HFF-Myc (cell line): Measurements from ENCODE around the gene ENO2.
A peak's percentile ranks its signal among the peaks of the same experiment; 100 is the strongest.
"Not testable (repeated sequence)": the region's sequence is repeated elsewhere in the genome, so short reads cannot be mapped to it uniquely, and the experiment has no call there.

Experiments used
- DNase-seq: peaks from one replicate; pipeline ENCODE4 v3.0.0-alpha.2; 2011; ENCODE audit warnings: low read depth; ENCODE audit errors: extremely low read depth
- H3K4me3 ChIP-seq: replicated peaks from 2 replicates; pipeline ENCODE4 v1.5.1; 2011; ENCODE audit warnings: low read depth, mild to moderate bottlenecking, control low read depth, low read length
- CTCF ChIP-seq: IDR thresholded peaks from 2 replicates; pipeline ENCODE4 v1.5.1; 2012; ENCODE audit warnings: mild to moderate bottlenecking, low read depth, low read length, control low read depth; ENCODE audit errors: missing control alignments

Gene ENO2

GRCh38 chr12:6890789-6891645 is 23.4 kb upstream of the ENO2 start:
- TF ChIP-seq CTCF: peak; percentile 72
- H3K4me3 ChIP-seq: peak overlapping the region; percentile 45
- peak; percentile 81 for DNase-seq

GRCh38 chr12:6891646-6892001 is 22.8 kb upstream of the ENO2 start:
- no peak for TF ChIP-seq CTCF
- peak overlapping the region; percentile 45 for H3K4me3 ChIP-seq
- DNase-seq: no peak

GRCh38 chr12:6892683-6893082 is 21.7 kb upstream of the ENO2 start:
- not testable (repeated sequence) for DNase-seq, H3K4me3 ChIP-seq

GRCh38 chr12:6894321-6894720 is 20.1 kb upstream of the ENO2 start:
- no peak for DNase-seq
- TF ChIP-seq CTCF: no peak
- H3K4me3 ChIP-seq: no peak overlapping the region

- no peak overlapping the region for H3K4me3 ChIP-seq
- no peak for TF ChIP-seq CTCF
- no peak for DNase-seq
These were observed 17.4 kb upstream of the ENO2 start for GRCh38 chr12:6896846-6897435.

- TF ChIP-seq CTCF: no peak
- no peak overlapping the region for H3K4me3 ChIP-seq
- no peak for DNase-seq
These were observed 15.0 kb upstream of the ENO2 start for GRCh38 chr12:6899427-6899826.

GRCh38 chr12:6899837-6900519 is 14.4 kb upstream of the ENO2 start:
- no peak for DNase-seq
- TF ChIP-seq CTCF: no peak
- H3K4me3 ChIP-seq: no peak overlapping the region
